ENCODE measurements around the gene VIT.

DNA sequence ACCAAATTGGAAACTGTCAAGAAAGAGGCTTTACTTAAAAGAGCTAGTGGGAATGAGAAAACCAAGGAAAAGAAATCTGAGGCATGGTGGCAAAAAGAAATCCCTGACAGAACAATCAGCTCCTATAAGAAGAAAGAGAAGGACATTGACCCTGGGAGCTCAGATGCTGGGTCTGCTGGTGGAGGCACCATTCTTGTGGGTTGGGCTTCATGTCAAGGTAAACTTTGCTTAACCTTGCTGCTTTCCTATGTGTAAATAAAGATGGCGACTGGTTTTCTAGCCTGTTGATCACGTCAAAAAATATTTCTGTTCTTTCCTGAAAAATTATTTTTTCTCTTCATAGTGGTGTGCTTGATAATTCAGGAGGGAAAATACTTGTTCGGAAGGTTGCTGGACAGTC is 58.1 kb downstream of the VIT start:
- no peak for TF ChIP-seq EZH2phosphoT487 (IDR thresholded peaks at IDR 0.05; ENCODE audit: unreplicated experiment)
- TF ChIP-seq EZH2 (IDR thresholded peaks at IDR 0.05; ENCODE audit: low read depth, unreplicated experiment), result no peak
- TF ChIP-seq, protein P1, sequence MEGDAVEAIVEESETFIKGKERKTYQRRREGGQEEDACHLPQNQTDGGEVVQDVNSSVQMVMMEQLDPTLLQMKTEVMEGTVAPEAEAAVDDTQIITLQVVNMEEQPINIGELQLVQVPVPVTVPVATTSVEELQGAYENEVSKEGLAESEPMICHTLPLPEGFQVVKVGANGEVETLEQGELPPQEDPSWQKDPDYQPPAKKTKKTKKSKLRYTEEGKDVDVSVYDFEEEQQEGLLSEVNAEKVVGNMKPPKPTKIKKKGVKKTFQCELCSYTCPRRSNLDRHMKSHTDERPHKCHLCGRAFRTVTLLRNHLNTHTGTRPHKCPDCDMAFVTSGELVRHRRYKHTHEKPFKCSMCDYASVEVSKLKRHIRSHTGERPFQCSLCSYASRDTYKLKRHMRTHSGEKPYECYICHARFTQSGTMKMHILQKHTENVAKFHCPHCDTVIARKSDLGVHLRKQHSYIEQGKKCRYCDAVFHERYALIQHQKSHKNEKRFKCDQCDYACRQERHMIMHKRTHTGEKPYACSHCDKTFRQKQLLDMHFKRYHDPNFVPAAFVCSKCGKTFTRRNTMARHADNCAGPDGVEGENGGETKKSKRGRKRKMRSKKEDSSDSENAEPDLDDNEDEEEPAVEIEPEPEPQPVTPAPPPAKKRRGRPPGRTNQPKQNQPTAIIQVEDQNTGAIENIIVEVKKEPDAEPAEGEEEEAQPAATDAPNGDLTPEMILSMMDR (conservative IDR thresholded peaks at IDR 0.05; ENCODE audit: low read depth in 2 of 2), result no peak
- no peak for TF ChIP-seq POLR2AphosphoS5 (IDR thresholded peaks at IDR 0.05; ENCODE audit: low read depth)
- no peak for TF ChIP-seq JUNB (IDR thresholded peaks at IDR 0.05; ENCODE audit: unreplicated experiment)
- TF ChIP-seq NANOG (IDR thresholded peaks at IDR 0.05; ENCODE audit: borderline replicate concordance), result no peak
- TF ChIP-seq ZNF114 (CRISPR knock-in tag; IDR thresholded peaks at IDR 0.05), result no peak
- TF ChIP-seq, protein P2, sequence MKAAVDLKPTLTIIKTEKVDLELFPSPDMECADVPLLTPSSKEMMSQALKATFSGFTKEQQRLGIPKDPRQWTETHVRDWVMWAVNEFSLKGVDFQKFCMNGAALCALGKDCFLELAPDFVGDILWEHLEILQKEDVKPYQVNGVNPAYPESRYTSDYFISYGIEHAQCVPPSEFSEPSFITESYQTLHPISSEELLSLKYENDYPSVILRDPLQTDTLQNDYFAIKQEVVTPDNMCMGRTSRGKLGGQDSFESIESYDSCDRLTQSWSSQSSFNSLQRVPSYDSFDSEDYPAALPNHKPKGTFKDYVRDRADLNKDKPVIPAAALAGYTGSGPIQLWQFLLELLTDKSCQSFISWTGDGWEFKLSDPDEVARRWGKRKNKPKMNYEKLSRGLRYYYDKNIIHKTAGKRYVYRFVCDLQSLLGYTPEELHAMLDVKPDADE (IDR thresholded peaks at IDR 0.05), result no peak
- no peak for TF ChIP-seq CREB1 (CRISPR knock-in tag; IDR thresholded peaks at IDR 0.05; ENCODE audit: low read depth)
- TF ChIP-seq, protein P3, sequence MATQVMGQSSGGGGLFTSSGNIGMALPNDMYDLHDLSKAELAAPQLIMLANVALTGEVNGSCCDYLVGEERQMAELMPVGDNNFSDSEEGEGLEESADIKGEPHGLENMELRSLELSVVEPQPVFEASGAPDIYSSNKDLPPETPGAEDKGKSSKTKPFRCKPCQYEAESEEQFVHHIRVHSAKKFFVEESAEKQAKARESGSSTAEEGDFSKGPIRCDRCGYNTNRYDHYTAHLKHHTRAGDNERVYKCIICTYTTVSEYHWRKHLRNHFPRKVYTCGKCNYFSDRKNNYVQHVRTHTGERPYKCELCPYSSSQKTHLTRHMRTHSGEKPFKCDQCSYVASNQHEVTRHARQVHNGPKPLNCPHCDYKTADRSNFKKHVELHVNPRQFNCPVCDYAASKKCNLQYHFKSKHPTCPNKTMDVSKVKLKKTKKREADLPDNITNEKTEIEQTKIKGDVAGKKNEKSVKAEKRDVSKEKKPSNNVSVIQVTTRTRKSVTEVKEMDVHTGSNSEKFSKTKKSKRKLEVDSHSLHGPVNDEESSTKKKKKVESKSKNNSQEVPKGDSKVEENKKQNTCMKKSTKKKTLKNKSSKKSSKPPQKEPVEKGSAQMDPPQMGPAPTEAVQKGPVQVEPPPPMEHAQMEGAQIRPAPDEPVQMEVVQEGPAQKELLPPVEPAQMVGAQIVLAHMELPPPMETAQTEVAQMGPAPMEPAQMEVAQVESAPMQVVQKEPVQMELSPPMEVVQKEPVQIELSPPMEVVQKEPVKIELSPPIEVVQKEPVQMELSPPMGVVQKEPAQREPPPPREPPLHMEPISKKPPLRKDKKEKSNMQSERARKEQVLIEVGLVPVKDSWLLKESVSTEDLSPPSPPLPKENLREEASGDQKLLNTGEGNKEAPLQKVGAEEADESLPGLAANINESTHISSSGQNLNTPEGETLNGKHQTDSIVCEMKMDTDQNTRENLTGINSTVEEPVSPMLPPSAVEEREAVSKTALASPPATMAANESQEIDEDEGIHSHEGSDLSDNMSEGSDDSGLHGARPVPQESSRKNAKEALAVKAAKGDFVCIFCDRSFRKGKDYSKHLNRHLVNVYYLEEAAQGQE (IDR thresholded peaks at IDR 0.05; ENCODE audit: unreplicated experiment), result no peak
- no peak for TF ChIP-seq ZNF331 (CRISPR knock-in tag; IDR thresholded peaks at IDR 0.05; ENCODE audit: low read depth)

Data from GM23338 (cell line).